ENCODE measurements around the gene CPTP. TPM values are rescaled to one million over a fixed set of nuclear protein-coding genes. Genes with fewer than 3 reads are reported as not detected.

Gene CPTP
- total and polyA plus RNA-seq, 2 of the 13 experiments (the other 11 are each of a cell fraction or from before 2014, with no cell fraction given), result 5.5 to 9.3 TPM

DNA sequence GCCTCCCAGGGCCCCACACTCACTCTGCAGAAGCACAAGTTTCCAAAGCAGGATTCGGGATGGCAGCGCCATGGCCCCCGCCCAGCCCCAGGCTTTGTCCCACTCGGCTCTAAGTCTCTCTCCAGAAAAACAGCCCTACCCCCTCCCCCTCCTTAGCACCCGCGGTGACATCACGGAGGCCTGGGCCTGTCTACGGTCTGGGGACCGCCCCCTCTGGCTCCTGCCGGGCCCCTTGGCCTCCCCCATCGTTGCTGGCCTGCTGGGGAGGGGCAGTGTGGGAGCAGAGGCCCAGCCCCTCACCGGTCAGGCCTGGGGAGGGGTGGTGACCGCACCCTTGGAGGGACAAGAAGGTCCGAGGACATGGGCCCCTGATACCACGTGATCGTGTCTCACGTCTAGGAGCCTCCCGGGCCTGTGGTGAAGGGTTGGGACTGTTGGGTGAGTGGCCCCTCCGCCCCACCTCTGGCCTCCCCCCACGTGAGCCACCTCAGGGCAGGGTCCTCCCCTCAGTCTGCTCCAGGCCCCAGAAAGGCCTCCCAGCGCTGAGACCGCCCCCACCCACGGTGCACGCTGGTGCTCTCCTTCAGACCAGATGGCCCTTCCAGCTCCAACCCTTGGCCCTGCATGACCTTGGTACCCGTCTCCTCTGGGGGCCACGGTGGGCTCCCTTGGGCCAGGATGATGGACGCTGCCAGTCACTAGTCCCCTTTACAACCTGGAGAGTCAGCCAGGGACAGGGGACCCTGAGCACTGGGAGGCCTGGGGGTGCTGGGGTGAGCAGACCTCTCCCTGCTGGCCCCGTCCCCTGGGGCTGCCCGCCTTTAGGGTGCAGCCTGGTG is 34.0 kb downstream of the CPTP start, which contains the start of gene MXRA8 (continued):
- no peak for TF ChIP-seq ZNF468 (CRISPR knock-in tag; IDR thresholded peaks at IDR 0.05)
- TF ChIP-seq TOE1 (CRISPR knock-in tag; IDR thresholded peaks at IDR 0.05), result no peak
- no peak for TF ChIP-seq CEBPB (IDR thresholded peaks at IDR 0.05; ENCODE audit: borderline replicate concordance, low read depth, low read length)
- TF ChIP-seq, protein P1, sequence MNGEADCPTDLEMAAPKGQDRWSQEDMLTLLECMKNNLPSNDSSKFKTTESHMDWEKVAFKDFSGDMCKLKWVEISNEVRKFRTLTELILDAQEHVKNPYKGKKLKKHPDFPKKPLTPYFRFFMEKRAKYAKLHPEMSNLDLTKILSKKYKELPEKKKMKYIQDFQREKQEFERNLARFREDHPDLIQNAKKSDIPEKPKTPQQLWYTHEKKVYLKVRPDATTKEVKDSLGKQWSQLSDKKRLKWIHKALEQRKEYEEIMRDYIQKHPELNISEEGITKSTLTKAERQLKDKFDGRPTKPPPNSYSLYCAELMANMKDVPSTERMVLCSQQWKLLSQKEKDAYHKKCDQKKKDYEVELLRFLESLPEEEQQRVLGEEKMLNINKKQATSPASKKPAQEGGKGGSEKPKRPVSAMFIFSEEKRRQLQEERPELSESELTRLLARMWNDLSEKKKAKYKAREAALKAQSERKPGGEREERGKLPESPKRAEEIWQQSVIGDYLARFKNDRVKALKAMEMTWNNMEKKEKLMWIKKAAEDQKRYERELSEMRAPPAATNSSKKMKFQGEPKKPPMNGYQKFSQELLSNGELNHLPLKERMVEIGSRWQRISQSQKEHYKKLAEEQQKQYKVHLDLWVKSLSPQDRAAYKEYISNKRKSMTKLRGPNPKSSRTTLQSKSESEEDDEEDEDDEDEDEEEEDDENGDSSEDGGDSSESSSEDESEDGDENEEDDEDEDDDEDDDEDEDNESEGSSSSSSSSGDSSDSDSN (CRISPR knock-in tag; IDR thresholded peaks at IDR 0.05), result peak; percentile 44; the same call in 1 of the 2 replicates
- no peak for TF ChIP-seq FOXO4 (CRISPR knock-in tag; conservative IDR thresholded peaks at IDR 0.05)
- no peak for TF ChIP-seq ATF4 (CRISPR knock-in tag; IDR thresholded peaks at IDR 0.05)
- no peak for TF ChIP-seq ZNF207 (IDR thresholded peaks at IDR 0.05; ENCODE audit: borderline replicate concordance)
- TF ChIP-seq ZBTB21 (CRISPR knock-in tag; IDR thresholded peaks at IDR 0.05), result peak; percentile 32
- no peak; the same call in 1 of the 2 replicates for TF ChIP-seq PHF8 (CRISPR knock-in tag; IDR thresholded peaks at IDR 0.05)
- no peak; the same call in 1 of the 2 replicates for TF ChIP-seq ZNF501 (CRISPR knock-in tag; IDR thresholded peaks at IDR 0.05)
- TF ChIP-seq, protein P2, sequence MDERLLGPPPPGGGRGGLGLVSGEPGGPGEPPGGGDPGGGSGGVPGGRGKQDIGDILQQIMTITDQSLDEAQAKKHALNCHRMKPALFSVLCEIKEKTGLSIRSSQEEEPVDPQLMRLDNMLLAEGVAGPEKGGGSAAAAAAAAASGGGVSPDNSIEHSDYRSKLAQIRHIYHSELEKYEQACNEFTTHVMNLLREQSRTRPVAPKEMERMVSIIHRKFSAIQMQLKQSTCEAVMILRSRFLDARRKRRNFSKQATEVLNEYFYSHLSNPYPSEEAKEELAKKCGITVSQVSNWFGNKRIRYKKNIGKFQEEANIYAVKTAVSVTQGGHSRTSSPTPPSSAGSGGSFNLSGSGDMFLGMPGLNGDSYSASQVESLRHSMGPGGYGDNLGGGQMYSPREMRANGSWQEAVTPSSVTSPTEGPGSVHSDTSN (CRISPR knock-in tag; IDR thresholded peaks at IDR 0.05), result no peak
- TF ChIP-seq PHB2 (IDR thresholded peaks at IDR 0.05; ENCODE audit: partially characterized antibody), result no peak
- no peak for TF ChIP-seq MBD4 (IDR thresholded peaks at IDR 0.05; ENCODE audit: borderline replicate concordance, low read length)
- TF ChIP-seq, protein P3, sequence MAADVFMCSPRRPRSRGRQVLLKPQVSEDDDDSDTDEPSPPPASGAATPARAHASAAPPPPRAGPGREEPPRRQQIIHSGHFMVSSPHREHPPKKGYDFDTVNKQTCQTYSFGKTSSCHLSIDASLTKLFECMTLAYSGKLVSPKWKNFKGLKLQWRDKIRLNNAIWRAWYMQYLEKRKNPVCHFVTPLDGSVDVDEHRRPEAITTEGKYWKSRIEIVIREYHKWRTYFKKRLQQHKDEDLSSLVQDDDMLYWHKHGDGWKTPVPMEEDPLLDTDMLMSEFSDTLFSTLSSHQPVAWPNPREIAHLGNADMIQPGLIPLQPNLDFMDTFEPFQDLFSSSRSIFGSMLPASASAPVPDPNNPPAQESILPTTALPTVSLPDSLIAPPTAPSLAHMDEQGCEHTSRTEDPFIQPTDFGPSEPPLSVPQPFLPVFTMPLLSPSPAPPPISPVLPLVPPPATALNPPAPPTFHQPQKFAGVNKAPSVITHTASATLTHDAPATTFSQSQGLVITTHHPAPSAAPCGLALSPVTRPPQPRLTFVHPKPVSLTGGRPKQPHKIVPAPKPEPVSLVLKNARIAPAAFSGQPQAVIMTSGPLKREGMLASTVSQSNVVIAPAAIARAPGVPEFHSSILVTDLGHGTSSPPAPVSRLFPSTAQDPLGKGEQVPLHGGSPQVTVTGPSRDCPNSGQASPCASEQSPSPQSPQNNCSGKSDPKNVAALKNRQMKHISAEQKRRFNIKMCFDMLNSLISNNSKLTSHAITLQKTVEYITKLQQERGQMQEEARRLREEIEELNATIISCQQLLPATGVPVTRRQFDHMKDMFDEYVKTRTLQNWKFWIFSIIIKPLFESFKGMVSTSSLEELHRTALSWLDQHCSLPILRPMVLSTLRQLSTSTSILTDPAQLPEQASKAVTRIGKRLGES (CRISPR knock-in tag; IDR thresholded peaks at IDR 0.05; ENCODE audit: borderline replicate concordance), result no peak
- TF ChIP-seq PITX1 (CRISPR knock-in tag; IDR thresholded peaks at IDR 0.05), result no peak
- TF ChIP-seq ZNF543 (CRISPR knock-in tag; IDR thresholded peaks at IDR 0.05), result peak; percentile 73
- TF ChIP-seq ZNF34 (CRISPR knock-in tag; IDR thresholded peaks at IDR 0.05; ENCODE audit: borderline replicate concordance), result no peak
- no peak for TF ChIP-seq ZNF121 (CRISPR knock-in tag; IDR thresholded peaks at IDR 0.05)
- TF ChIP-seq MED13 (CRISPR knock-in tag; IDR thresholded peaks at IDR 0.05), result no peak
- no peak for TF ChIP-seq FOXP1 (IDR thresholded peaks at IDR 0.05)
- TF ChIP-seq FOXP1 (CRISPR knock-in tag; IDR thresholded peaks at IDR 0.05), result peak; percentile 9; the same call in 1 of the 2 replicates
- 0 out of 2 replicates have a peak, but pooled peaks have one; percentile 8 for TF ChIP-seq FOSL2 (CRISPR knock-in tag; IDR thresholded peaks at IDR 0.05)
